Left lung (tissue), 10 donors: Measurements from ENCODE around the gene PIP4K2A. TPM values are rescaled to one million over a fixed set of nuclear protein-coding genes. Genes with fewer than 3 reads are reported as not detected.

Experiments used
- ATAC-seq: fragments of 200-7000 bp; cut with Tn5 transposase; one replicate; pipeline ENCODE4 v1.9.1; 2020; ENCODE audit warnings: moderate library complexity
- DNase-seq, 4 donors: peaks; one replicate each; pipeline ENCODE4 v3.0.0-alpha.2; 2013 to 2020
- H3K27ac ChIP-seq, 2 donors: fragments of 200-600 bp; sonication (generic) in 1 of 2; one replicate each; pipeline versions ENCODE4 v1.5.0 to v1.8.0; 2020 to 2021
- H3K27me3 ChIP-seq, 2 donors: fragments of 200-600 bp; sonication (generic) in 1 of 2; one replicate each; pipeline versions ENCODE4 v1.5.0 to v1.8.0; 2020 to 2021
- H3K36me3 ChIP-seq, 2 donors: fragments of 200-600 bp; sonication (generic) in 1 of 2; one replicate each; pipeline versions ENCODE4 v1.5.0 to v1.8.0; 2020 to 2021
- H3K4me1 ChIP-seq, 2 donors: fragments of 200-600 bp; one replicate each; pipeline ENCODE4 v1.8.0; 2021
- H3K4me3 ChIP-seq, 2 donors: fragments of 200-600 bp; sonication (generic) in 1 of 2; one replicate each; pipeline versions ENCODE4 v1.5.0 to v1.8.0; 2020 to 2021; ENCODE audit warnings: mild to moderate bottlenecking in 1 of 2
- H3K9me3 ChIP-seq, 2 donors: fragments of 200-600 bp; sonication (generic) in 1 of 2; one replicate each; pipeline versions ENCODE4 v1.5.0 to v1.8.0; 2020 to 2021
- CTCF ChIP-seq, 2 donors: fragments of 200-600 bp; sonication (generic) in 1 of 2; IDR thresholded peaks; one replicate each; pipeline versions ENCODE4 v1.5.0 to v1.8.0; 2021; ENCODE audit warnings: antibody characterized with exemption in 2 of 2
- intact Hi-C, 2 donors: fragments of 100-400 bp; cut with DNase I; formaldehyde crosslinking; loops; one replicate each; pipeline versions ENCODE4 v1.11.2 to v1.14.2; 2022
- polyA plus RNA-seq, 6 donors: library from polyadenylated mRNA; unstranded; fragments of 120-200 nt; gene quantifications; one replicate each; pipeline ENCODE4 v1.2.1, GENCODE V29; 2013; ENCODE audit not compliant: insufficient read length in 6 of 6
- total RNA-seq, 2 donors: library from RNA; stranded (reverse); fragmentation: NEBNext Ultra II Directional; extraction: Animal tissue kit (Norgen Biotek cat#: 25700); gene quantifications; one replicate each; pipeline ENCODE4 v1.2.1, GENCODE V29; 2021
- donor health status: DM: no; HTN: yes; CAD: no.
- donor health status: DM: no; HTN: no; CAD: no.

Gene PIP4K2A
- total and polyA plus RNA-seq, 8 donors = 24.9 to 53.8 (median 29.5) TPM

DNA sequence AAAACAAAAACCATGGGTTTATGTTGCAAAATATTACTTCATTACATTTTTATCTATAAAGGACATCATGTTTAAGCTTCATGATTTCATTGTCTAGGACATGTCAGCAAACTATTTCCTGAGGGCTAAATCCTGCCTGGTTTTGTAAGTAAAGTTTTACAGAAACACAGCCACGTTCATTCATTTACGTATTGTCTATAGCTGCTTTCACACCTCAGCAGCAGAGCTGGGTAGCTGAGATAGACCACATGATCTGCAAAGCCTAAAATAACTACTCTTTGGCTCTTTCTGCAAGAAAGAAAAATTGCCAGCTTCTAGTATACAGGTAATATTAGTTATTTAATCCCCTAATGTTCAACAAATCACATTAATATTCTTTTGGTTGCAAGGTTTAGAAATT lies 12.7 kb upstream of the PIP4K2A start:
- no peaks in the 10 kb centered on the region for H3K27me3 ChIP-seq
- H3K9me3 ChIP-seq = no peaks in the 10 kb centered on the region
- no peak overlapping the region for H3K4me3 ChIP-seq
- H3K36me3 ChIP-seq = no peaks in the 10 kb centered on the region
- TF ChIP-seq CTCF (IDR thresholded peaks at IDR 0.05) = no peak
- intact Hi-C loops = no loop called here
- peaks cover 0 to 7% of the 10 kb centered on the region in 2 donors for H3K4me1 ChIP-seq
- ATAC-seq (no peak), DNase-seq (no peak)
- no peak overlapping the region for H3K27ac ChIP-seq

DNA sequence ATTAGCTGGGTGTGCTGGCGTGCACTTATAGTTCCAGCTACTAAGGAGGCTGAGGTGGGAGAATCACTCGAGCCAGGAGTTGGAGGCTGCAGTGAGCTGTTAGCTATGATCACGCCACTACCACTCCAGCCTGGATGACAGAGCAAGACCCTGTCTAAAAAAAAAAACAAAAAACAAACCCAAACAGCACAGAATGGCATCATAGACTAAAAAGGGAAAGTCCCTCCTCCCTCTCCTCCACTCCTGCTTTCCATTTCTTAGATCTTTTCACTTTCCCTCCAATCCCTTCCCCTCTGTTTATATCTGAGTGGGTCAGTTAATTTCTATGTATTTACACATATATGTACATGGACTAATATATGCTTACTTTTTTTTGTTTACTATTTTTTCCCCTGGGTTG lies 10.4 kb upstream of the PIP4K2A start:
- intact Hi-C loops = no loop called here

GRCh38 chr10:22723783-22724182 lies 9.4 kb upstream of the PIP4K2A start:
- H3K9me3 ChIP-seq = no peaks in the 10 kb centered on the region
- TF ChIP-seq CTCF (IDR thresholded peaks at IDR 0.05) = no peak
- no peak overlapping the region for H3K27ac ChIP-seq
- ATAC-seq (no peak), DNase-seq (no peak)
- H3K36me3 ChIP-seq = no peaks in the 10 kb centered on the region
- peaks cover 0 to 7% of the 10 kb centered on the region in 2 donors for H3K4me1 ChIP-seq
- H3K4me3 ChIP-seq = no peak overlapping the region
- H3K27me3 ChIP-seq = no peaks in the 10 kb centered on the region
- intact Hi-C loops = no loop called here

More for the DNA sequence above, 10.4 kb upstream of the PIP4K2A start:
- Histone ChIP-seq H3K4me1 (peaks cover 0 to 7% of the 10 kb centered on the region in 2 donors), H3K27me3 (no peaks in the 10 kb centered on the region), H3K36me3 (no peaks in the 10 kb centered on the region), H3K9me3 (no peaks in the 10 kb centered on the region), H3K4me3 (no peak overlapping the region), H3K27ac (no peak overlapping the region)
- TF ChIP-seq CTCF (IDR thresholded peaks at IDR 0.05) = no peak
- no peak for DNase-seq
- ATAC-seq = no peak

DNA sequence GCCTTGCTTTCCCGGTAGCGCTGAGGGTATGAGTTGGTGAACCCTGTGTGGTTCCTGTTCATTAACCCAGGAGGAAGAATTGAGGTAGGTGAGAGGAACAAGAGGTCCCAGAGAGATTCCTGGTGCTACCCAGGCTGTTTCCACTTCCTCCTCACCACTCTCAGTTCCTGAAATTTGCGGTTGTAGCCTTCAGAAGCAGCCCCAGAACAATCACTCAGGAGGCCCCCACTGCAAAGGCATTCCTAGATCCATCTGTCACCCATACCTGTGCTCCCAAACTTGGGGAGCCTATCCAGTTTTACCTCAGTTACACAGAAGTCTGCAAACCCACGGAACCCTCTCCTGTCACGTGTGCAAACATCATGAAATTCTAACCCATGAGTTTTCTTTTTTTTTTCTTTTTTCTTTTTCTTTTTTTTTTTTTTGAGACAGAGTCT lies 9.0 kb upstream of the PIP4K2A start:
- H3K4me3 ChIP-seq = no peak overlapping the region
- TF ChIP-seq CTCF (IDR thresholded peaks at IDR 0.05) = no peak
- no peak overlapping the region for H3K27ac ChIP-seq
- H3K27me3 ChIP-seq = no peaks in the 10 kb centered on the region
- H3K9me3 ChIP-seq = no peaks in the 10 kb centered on the region
- intact Hi-C loops = no loop called here
- peaks cover 0 to 7% of the 10 kb centered on the region in 2 donors for H3K4me1 ChIP-seq
- DNase-seq = no peak
- peak; percentile 49 for ATAC-seq
- no peaks in the 10 kb centered on the region for H3K36me3 ChIP-seq

DNA sequence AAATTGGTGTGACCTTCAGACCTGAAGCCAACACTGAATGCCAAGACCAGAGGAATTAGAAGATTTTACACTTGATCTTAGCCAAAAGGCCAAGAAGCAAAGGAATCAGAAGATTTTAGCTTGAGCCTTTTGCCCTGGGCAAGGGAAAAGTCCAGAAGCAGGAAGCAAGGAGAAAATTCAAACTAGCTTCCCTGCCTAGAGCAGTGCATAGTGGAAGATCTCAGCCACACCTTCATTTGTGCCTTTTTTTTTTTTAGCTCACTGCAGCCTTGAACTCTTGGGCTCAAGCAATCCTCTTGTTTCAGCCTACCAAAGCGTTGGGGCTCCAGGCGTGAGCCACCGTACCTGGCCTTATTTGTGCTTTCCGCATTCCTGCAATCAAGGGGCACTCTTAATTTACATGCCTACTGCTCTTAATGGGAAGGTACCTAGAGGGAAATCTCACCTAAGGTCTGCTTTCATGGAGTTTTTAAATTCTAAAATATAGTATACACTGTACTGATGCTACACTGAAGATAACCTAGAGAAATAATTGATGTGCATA lies 8.3 kb upstream of the PIP4K2A start:
- Histone ChIP-seq H3K36me3 (no peaks in the 10 kb centered on the region), H3K27me3 (no peaks in the 10 kb centered on the region), H3K4me3 (no peak overlapping the region), H3K9me3 (no peaks in the 10 kb centered on the region), H3K4me1 (peaks cover 0 to 7% of the 10 kb centered on the region in 2 donors), H3K27ac (no peak overlapping the region)
- intact Hi-C loops = no loop called here
- TF ChIP-seq CTCF (IDR thresholded peaks at IDR 0.05) = no peak
- no peak for DNase-seq
- ATAC-seq = no peak
